Measurements from ENCODE around the gene SLC38A9.
"Not testable (repeated sequence)": the region's sequence is repeated elsewhere in the genome, so short reads cannot be mapped to it uniquely, and the experiment has no call there.

The SLC38A9 gene

DNA sequence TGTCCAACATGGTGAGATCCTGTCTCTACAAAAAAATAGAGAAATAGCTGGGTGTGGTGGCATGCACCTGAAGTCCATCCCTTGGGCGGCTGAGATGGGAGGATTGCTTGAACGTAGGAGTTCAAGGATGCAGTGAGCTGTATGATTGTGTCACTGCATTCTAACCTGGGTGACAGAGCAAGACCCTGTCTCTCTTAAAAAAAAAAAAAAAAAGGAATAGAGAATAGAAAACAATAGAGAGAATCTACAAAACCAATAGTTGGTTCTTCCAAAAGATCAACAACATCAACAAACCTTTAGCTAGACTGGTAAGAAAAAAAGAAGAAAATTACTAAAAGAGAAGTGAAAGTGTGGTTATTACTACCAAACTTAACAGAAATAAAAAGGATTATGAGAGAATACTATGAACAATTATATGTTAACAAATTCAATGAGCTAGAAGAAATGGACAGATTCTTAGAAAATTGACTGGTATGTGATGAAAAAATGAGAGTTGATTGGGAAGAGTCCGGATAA is 8.1 kb upstream of the SLC38A9 start:
- H3K27ac ChIP-seq = no peak overlapping the region
- no peak for TF ChIP-seq ZFX (IDR thresholded peaks at IDR 0.05; ENCODE audit: borderline replicate concordance)
- TF ChIP-seq, protein P1, sequence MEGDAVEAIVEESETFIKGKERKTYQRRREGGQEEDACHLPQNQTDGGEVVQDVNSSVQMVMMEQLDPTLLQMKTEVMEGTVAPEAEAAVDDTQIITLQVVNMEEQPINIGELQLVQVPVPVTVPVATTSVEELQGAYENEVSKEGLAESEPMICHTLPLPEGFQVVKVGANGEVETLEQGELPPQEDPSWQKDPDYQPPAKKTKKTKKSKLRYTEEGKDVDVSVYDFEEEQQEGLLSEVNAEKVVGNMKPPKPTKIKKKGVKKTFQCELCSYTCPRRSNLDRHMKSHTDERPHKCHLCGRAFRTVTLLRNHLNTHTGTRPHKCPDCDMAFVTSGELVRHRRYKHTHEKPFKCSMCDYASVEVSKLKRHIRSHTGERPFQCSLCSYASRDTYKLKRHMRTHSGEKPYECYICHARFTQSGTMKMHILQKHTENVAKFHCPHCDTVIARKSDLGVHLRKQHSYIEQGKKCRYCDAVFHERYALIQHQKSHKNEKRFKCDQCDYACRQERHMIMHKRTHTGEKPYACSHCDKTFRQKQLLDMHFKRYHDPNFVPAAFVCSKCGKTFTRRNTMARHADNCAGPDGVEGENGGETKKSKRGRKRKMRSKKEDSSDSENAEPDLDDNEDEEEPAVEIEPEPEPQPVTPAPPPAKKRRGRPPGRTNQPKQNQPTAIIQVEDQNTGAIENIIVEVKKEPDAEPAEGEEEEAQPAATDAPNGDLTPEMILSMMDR (IDR thresholded peaks at IDR 0.05) = no peak

DNA sequence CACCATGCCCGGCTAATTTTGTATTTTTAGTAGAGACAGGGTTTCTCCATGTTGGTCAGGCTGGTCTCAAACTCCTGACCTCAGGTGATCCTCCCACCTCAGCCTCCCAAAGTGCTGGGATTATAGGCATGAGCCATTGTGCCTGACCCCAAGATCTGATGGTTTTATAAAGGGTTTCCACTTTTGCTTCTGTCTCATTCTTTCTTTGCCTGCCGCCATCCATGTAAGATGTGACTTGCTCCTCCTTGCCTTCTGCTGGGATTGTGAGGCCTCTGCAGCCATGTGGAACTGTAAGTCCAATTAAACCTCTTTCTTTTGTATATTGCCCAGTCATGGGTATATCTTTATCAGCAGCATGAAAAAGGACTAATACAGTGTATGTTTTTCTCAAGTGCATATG is 6.9 kb upstream of the SLC38A9 start:
- H3K27ac ChIP-seq = not testable (repeated sequence)

DNA sequence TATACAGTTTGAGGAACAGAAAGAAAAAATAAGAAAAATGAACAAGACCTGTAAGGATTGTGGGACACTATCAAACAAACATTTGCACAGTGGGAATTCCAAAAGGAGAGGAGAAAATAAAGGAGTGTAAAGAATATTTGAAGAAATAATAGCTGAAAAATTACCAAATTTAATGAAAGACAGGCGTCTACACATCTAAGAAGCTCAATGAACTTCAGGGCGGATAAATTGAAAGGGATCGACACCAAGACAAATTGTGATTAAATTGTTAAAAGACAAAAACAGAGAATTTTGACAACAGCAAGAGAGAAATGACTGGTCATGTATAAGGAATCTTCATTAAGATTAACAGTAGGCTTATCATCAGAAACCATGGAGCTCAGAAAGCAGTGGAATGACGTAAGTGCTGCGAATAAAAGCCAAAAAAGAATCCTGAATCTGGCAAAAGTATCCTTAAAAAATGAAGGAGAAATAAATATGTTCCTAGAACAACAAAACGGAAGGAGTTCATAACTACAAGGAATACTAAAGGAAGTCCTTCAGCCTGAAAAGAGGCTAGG is 3.5 kb upstream of the SLC38A9 start:
- H3K27ac ChIP-seq = no peak overlapping the region
- TF ChIP-seq, protein P1 (IDR thresholded peaks at IDR 0.05) = no peak
- TF ChIP-seq ZFX (IDR thresholded peaks at IDR 0.05; ENCODE audit: borderline replicate concordance) = no peak

DNA sequence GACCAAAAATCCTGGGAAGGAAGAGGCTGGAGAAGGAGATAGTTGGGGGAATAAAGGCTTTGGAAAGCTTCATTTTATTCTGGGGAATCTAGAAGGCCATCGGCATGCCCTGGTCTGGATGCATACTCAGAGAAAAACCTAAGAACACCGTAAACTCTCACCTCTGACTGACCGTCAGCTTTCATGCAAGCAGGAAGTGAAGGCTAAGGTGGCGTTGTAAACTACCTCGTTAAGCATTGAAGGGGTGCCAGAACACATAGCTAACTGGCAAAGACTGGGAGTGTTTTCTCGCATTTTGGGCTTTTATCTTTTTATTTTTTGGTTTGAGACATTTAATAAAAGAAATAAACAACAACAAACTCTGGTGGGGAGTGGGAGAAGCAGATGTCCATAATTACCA is 2.6 kb upstream of the SLC38A9 start:
- no peak for TF ChIP-seq ZFX (IDR thresholded peaks at IDR 0.05; ENCODE audit: borderline replicate concordance)
- TF ChIP-seq, protein P1 (IDR thresholded peaks at IDR 0.05) = 0 out of 2 replicates have a peak, but pooled peaks have one; percentile 1
- H3K27ac ChIP-seq = no peak overlapping the region

DNA sequence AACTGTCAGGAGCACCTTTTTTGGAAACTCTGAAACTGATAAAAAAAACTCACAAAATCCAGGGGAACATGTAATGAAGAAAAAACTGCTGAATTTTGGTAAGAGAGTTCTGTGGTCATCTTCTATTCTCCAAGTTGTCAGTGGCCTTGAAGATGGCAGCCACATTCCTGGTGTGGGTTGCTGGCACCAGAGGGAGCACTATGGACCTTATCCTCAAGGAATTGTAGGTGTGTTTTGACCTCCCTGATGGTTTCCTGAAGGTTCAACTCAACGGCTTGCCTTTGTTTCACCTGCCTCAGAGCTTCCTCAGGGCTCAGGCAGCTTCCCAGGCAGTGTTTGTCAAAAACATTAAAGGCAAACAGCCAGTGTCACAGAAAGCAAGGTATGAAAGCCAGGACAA is 2.2 kb upstream of the SLC38A9 start:
- no peak overlapping the region for H3K27ac ChIP-seq
- TF ChIP-seq ZFX (IDR thresholded peaks at IDR 0.05; ENCODE audit: borderline replicate concordance) = no peak
- TF ChIP-seq, protein P1 (IDR thresholded peaks at IDR 0.05) = no peak; the same call in 1 of the 2 replicates

DNA sequence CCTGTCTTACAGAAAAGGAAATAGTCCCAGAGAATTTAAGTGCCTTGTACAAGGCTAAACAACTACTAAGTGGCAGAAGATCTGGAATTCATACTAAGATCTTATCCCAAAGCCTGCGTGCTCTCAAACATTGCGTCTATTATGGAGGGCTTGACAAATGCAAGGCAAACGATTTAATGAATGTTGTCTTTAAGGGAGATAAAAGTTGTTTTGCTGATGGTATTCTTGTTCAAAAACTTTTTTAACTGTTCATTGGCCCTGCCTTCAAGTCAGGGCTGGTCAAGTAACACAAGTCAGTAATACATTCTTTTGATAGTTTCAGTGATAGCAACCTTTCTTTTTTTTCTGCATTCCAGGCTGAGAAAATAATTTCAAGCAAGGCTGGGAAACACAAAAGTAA is 1.7 kb upstream of the SLC38A9 start:
- TF ChIP-seq ZFX (IDR thresholded peaks at IDR 0.05; ENCODE audit: borderline replicate concordance) = no peak
- TF ChIP-seq, protein P1 (IDR thresholded peaks at IDR 0.05) = no peak
- no peak overlapping the region for H3K27ac ChIP-seq

DNA sequence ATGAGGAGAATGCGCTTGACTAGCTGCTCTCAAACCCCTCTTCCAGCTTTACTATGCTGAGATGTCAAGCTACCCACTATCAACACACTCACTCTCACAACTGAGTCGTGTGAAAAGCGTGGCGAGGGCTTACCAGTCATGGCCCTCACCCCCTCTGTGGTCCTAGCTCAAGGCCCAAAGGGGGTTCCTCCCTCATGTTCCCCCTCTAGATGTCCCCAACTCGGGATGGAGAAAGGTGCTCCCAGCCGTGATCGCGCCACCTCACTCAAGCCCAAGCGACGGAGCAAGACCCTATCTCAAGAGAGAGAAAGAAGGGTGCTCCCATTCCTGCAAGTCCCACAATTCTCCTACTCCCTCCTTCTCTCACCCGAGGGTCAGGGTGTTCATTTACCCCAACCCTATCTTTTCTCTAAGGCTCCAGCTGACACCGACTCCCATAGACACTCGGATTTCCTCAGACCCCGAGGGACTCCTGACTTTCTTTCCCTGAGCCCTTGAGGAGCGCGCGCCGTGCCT is 559 bp downstream of the SLC38A9 start:
- no peak for TF ChIP-seq ZFX (IDR thresholded peaks at IDR 0.05; ENCODE audit: borderline replicate concordance)
- TF ChIP-seq, protein P1 (IDR thresholded peaks at IDR 0.05) = no peak
- 0 out of 2 replicates have a peak overlapping the region, but pooled peaks have one; percentile 30 for H3K27ac ChIP-seq
